ENCODE measurements around the gene CACYBP.

CACYBP gene

DNA sequence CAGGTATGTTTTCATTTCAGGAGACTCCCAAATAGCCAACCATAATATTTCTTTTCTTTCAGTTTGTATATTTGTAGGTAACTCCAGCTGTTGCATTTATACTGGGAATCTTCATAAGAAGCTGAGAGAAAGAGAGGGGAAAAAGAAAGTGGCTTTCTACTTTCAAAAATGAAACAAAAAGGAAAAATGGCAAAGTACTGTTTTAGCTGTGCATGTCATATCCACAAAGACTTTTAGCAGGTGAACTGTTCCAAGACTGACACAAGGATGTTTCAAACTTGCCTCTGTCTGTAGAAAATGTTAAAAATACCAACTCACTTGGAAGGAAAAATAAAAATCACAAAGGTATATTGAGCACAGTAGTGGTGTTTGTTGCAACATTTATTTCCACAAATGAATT is 41.9 kb upstream of the CACYBP start:
- TF ChIP-seq, protein P1, sequence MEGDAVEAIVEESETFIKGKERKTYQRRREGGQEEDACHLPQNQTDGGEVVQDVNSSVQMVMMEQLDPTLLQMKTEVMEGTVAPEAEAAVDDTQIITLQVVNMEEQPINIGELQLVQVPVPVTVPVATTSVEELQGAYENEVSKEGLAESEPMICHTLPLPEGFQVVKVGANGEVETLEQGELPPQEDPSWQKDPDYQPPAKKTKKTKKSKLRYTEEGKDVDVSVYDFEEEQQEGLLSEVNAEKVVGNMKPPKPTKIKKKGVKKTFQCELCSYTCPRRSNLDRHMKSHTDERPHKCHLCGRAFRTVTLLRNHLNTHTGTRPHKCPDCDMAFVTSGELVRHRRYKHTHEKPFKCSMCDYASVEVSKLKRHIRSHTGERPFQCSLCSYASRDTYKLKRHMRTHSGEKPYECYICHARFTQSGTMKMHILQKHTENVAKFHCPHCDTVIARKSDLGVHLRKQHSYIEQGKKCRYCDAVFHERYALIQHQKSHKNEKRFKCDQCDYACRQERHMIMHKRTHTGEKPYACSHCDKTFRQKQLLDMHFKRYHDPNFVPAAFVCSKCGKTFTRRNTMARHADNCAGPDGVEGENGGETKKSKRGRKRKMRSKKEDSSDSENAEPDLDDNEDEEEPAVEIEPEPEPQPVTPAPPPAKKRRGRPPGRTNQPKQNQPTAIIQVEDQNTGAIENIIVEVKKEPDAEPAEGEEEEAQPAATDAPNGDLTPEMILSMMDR (IDR thresholded peaks at IDR 0.05; ENCODE audit: low read depth, low read length, missing control alignments): no peak
- no peak overlapping the region for H3K4me3 ChIP-seq (ENCODE audit: low read depth, low read length)
- no peak for DNase-seq (ENCODE audit: low read depth)

DNA sequence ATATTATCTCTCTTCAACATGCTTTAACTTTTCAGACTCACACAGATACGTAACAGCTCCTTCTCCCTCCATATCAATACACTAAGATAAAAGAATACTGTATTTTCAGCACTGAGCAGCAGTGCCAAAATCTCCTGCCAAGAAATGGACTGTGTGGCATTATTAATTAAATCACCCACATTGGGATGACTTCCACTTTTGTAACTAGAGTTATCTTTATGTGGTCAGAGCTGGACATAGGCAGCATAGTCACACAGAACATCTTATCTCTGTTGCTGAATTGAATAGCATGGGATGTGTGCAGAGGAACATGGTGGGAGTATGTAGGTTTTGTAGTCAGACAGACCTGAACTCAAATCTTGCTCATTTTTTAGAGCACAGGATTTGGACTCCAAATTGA is 41.4 kb upstream of the CACYBP start:
- TF ChIP-seq, protein P1 (IDR thresholded peaks at IDR 0.05; ENCODE audit: low read depth, low read length, missing control alignments): no peak
- DNase-seq (ENCODE audit: low read depth): no peak
- no peak overlapping the region for H3K4me3 ChIP-seq (ENCODE audit: low read depth, low read length)

GRCh38 chr1:174960362-174960761 is 39.4 kb upstream of the CACYBP start:
- TF ChIP-seq, protein P1 (IDR thresholded peaks at IDR 0.05; ENCODE audit: low read depth, low read length, missing control alignments): no peak
- no peak for DNase-seq (ENCODE audit: low read depth)
- no peak overlapping the region for H3K4me3 ChIP-seq (ENCODE audit: low read depth, low read length)

GRCh38 chr1:174963529-174964125 is 36.1 kb upstream of the CACYBP start:
- no peak overlapping the region for H3K4me3 ChIP-seq (ENCODE audit: low read depth, low read length)
- no peak for DNase-seq (ENCODE audit: low read depth)
- TF ChIP-seq, protein P1 (IDR thresholded peaks at IDR 0.05; ENCODE audit: low read depth, low read length, missing control alignments): no peak

DNA sequence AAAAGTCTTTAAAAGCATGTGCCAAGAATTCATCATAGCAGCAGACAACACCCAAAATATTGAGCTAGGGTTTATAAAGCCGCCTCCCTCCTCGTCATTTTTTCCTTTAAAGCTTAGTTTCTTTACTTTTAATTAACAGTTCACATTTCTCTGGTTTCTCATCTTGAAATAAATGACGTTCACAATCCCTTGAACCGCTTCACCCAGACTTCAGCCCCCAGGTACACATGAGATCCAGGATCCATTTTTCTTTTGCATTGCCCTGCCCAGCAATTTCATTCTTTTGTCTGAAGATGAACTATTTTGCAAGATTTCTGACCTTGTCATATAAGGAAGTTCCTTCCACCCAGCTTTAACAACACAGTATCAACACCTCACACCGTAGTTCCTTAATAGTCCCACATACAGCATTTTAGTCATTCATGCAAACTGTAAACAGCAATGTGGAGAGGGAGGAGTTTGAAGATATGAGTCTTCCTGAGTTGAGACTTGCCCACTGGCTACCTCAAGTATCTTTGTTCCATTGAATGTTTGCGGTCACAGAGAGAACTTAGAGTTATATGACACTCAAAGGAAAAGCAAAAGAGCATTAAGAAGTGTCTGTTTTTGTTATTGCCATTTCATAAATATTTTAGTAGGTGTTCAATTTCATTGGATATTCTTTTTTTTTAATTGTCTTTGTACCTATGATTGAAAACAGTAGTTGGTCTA is 35.3 kb upstream of the CACYBP start:
- TF ChIP-seq, protein P1 (IDR thresholded peaks at IDR 0.05; ENCODE audit: low read depth, low read length, missing control alignments): no peak
- DNase-seq (ENCODE audit: low read depth): no peak
- H3K4me3 ChIP-seq (ENCODE audit: low read depth, low read length): no peak overlapping the region

DNA sequence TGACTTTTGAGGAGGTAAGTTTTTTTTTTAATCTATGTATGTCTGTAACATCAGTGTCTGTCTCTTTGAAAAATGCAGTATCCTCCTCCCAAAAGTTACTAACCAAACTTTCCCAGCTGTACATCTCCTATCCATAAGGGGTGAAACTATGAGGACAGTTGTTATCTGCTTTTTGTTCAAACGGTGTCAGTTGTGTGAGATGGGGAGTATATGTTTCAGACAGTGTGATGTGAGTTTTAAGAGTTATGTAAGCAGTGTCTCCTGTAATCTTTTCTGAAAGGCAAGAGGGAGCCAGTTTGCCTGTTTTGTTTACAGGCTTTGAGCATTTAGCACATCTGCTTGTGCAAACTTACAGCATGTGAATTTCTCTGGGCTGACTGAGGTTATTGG is 34.8 kb upstream of the CACYBP start:
- no peak for DNase-seq (ENCODE audit: low read depth)
- no peak overlapping the region for H3K4me3 ChIP-seq (ENCODE audit: low read depth, low read length)
- TF ChIP-seq, protein P1 (IDR thresholded peaks at IDR 0.05; ENCODE audit: low read depth, low read length, missing control alignments): no peak
